ENCODE results near the gene GALNT10. TPM values are rescaled to one million over a fixed set of nuclear protein-coding genes. Genes with fewer than 3 reads are reported as not detected.

GALNT10 gene
- total RNA-seq, 1 donor from 2014 or later, result 4.8 TPM

DNA sequence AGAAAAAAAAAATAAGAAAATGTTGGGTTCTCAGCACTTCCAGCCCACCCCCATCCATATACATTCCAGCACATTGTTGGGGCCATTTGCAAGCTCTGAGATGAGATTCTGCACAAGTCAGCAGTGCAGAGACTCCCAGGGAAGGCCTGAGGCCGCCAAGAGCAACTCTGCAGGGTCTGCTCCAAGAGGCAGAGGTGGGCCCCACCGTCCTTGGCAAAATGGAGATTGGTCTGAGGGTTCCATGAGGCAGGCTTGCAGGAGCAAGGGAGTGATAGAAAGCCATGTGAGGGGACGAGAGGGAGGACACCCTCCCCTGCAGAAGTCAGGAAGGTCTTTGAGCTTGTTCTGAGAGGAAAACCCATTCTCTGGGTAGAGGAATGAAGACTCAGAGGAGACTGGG is 203.3 kb downstream of the GALNT10 start:
- Mint-ChIP-seq H3K27ac (ENCODE audit: unreplicated experiment) (no peak overlapping the region), H3K27me3 (ENCODE audit: unreplicated experiment) (no peaks in the 10 kb centered on the region), H3K4me3 (ENCODE audit: unreplicated experiment) (no peak overlapping the region), H3K9me3 (ENCODE audit: unreplicated experiment) (peaks cover 2% of the 10 kb centered on the region), H3K4me1 (ENCODE audit: low read depth, unreplicated experiment) (no peaks in the 10 kb centered on the region), H3K36me3 (ENCODE audit: unreplicated experiment) (peaks cover 4% of the 10 kb centered on the region)
- TF ChIP-seq CTCF (IDR thresholded peaks at IDR 0.05; ENCODE audit: partially characterized antibody, unreplicated experiment), result no peak
- no peak for DNase-seq

DNA sequence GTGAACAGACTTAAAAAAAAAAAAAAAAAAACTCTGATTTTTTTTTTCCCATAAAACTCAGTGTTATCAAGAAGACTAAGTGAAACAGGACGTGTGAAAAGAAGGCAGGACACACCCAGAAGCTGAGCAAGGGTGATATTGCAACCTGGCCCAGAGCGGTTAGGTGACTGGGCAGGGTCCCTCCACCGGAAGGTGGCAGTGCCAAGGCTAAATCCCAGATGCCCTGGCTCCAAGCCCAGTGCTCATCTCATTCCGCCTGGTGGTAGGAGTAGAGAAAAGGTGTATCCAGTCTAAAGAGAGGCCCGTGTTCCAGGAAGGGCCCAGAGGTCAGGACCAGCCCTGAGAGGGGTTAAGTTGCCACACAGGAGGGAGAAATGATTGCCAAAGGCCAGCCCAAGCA is 203.8 kb downstream of the GALNT10 start:
- Mint-ChIP-seq H3K27ac (ENCODE audit: unreplicated experiment) (no peak overlapping the region), H3K36me3 (ENCODE audit: unreplicated experiment) (peaks cover 4% of the 10 kb centered on the region), H3K9me3 (ENCODE audit: unreplicated experiment) (peaks cover 2% of the 10 kb centered on the region), H3K4me1 (ENCODE audit: low read depth, unreplicated experiment) (no peaks in the 10 kb centered on the region), H3K27me3 (ENCODE audit: unreplicated experiment) (no peaks in the 10 kb centered on the region), H3K4me3 (ENCODE audit: unreplicated experiment) (no peak overlapping the region)
- TF ChIP-seq CTCF (IDR thresholded peaks at IDR 0.05; ENCODE audit: partially characterized antibody, unreplicated experiment), result no peak
- DNase-seq, result no peak

- peaks cover 2% of the 10 kb centered on the region for H3K9me3 Mint-ChIP-seq (ENCODE audit: unreplicated experiment)
These were observed 205.0 kb downstream of the GALNT10 start for GRCh38 chr5:154395407-154396106.

GRCh38 chr5:154396128-154396527 is 205.6 kb downstream of the GALNT10 start:
- no peak overlapping the region for H3K4me3 Mint-ChIP-seq (ENCODE audit: unreplicated experiment)
- H3K27ac Mint-ChIP-seq (ENCODE audit: unreplicated experiment), result no peak overlapping the region
- no peak for TF ChIP-seq CTCF (IDR thresholded peaks at IDR 0.05; ENCODE audit: partially characterized antibody, unreplicated experiment)

More at GRCh38 chr5:154395407-154396106, 205.0 kb downstream of the GALNT10 start:
- DNase-seq, result no peak
- Mint-ChIP-seq H3K27ac (ENCODE audit: unreplicated experiment) (no peak overlapping the region), H3K4me1 (ENCODE audit: low read depth, unreplicated experiment) (peaks cover 4% of the 10 kb centered on the region), H3K4me3 (ENCODE audit: unreplicated experiment) (no peak overlapping the region), H3K27me3 (ENCODE audit: unreplicated experiment) (no peaks in the 10 kb centered on the region), H3K36me3 (ENCODE audit: unreplicated experiment) (peaks cover 4% of the 10 kb centered on the region)
- TF ChIP-seq CTCF (IDR thresholded peaks at IDR 0.05; ENCODE audit: partially characterized antibody, unreplicated experiment), result no peak

GRCh38 chr5:154397652-154398406 is 207.3 kb downstream of the GALNT10 start:
- Mint-ChIP-seq H3K9me3 (ENCODE audit: unreplicated experiment) (peaks cover 2% of the 10 kb centered on the region), H3K27ac (ENCODE audit: unreplicated experiment) (no peak overlapping the region), H3K36me3 (ENCODE audit: unreplicated experiment) (peaks cover under 1% of the 10 kb centered on the region), H3K4me3 (ENCODE audit: unreplicated experiment) (no peak overlapping the region), H3K4me1 (ENCODE audit: low read depth, unreplicated experiment) (peaks cover 17% of the 10 kb centered on the region), H3K27me3 (ENCODE audit: unreplicated experiment) (peaks cover 3% of the 10 kb centered on the region)
- TF ChIP-seq CTCF (IDR thresholded peaks at IDR 0.05; ENCODE audit: partially characterized antibody, unreplicated experiment), result no peak
- no peak for DNase-seq

More at GRCh38 chr5:154396128-154396527, 205.6 kb downstream of the GALNT10 start:
- H3K36me3 Mint-ChIP-seq (ENCODE audit: unreplicated experiment), result peaks cover 4% of the 10 kb centered on the region
- H3K4me1 Mint-ChIP-seq (ENCODE audit: low read depth, unreplicated experiment), result peaks cover 10% of the 10 kb centered on the region
- no peaks in the 10 kb centered on the region for H3K27me3 Mint-ChIP-seq (ENCODE audit: unreplicated experiment)
- peaks cover 2% of the 10 kb centered on the region for H3K9me3 Mint-ChIP-seq (ENCODE audit: unreplicated experiment)
- no peak for DNase-seq
